ENCODE measurements around the gene LCE1B.

The LCE1B gene

GRCh38 chr1:152855661-152856060 is 43.9 kb downstream of the LCE1B start:
- no peak for TF ChIP-seq CTCF (conservative IDR thresholded peaks at IDR 0.05; ENCODE audit: low read length)
- peak; percentile 41 for DNase-seq (ENCODE audit: low read depth)
- no peak overlapping the region for H3K4me3 ChIP-seq (ENCODE audit: low read length)

GRCh38 chr1:152858062-152858461 is 46.3 kb downstream of the LCE1B start:
- DNase-seq (ENCODE audit: low read depth), result no peak
- no peak for TF ChIP-seq CTCF (conservative IDR thresholded peaks at IDR 0.05; ENCODE audit: low read length)
- no peak overlapping the region for H3K4me3 ChIP-seq (ENCODE audit: low read length)

GRCh38 chr1:152859696-152860095 is 47.9 kb downstream of the LCE1B start, which contains the start of gene LCE7A:
Gene LCE7A (plus strand): TSS chr1:152859996. CDS start chr1:152860698, 702 bp downstream.
- no peak within 1 kb of the TSS for H3K4me3 ChIP-seq (ENCODE audit: low read length)
- TF ChIP-seq CTCF (conservative IDR thresholded peaks at IDR 0.05; ENCODE audit: low read length), result no peak
- DNase-seq (ENCODE audit: low read depth), result no peak

- H3K4me3 ChIP-seq (ENCODE audit: low read length), result no peak overlapping the region
- DNase-seq (ENCODE audit: low read depth), result no peak
- TF ChIP-seq CTCF (conservative IDR thresholded peaks at IDR 0.05; ENCODE audit: low read length), result no peak
Observed at GRCh38 chr1:152860129-152860528, 48.4 kb downstream of the LCE1B start.

GRCh38 chr1:152861374-152861773 is 49.6 kb downstream of the LCE1B start:
- TF ChIP-seq CTCF (conservative IDR thresholded peaks at IDR 0.05; ENCODE audit: low read length), result no peak
- H3K4me3 ChIP-seq (ENCODE audit: low read length), result no peak overlapping the region
- no peak for DNase-seq (ENCODE audit: low read depth)
